Endodermal cell (in vitro differentiated cells): ENCODE data around the gene HDDC3. TPM values are rescaled to one million over a fixed set of nuclear protein-coding genes. Genes with fewer than 3 reads are reported as not detected.

Source experiments
- DNase-seq: peaks from one replicate; pipeline ENCODE4 v3.0.0-alpha.2; 2017
- H3K27ac ChIP-seq: 2 replicates; pipeline ENCODE4 v1.5.1; 2013; ENCODE audit warnings: mild to moderate bottlenecking, low read depth, low read length, moderate library complexity
- H3K27me3 ChIP-seq: 2 replicates; pipeline ENCODE4 v1.6.1; 2013; ENCODE audit warnings: mild to moderate bottlenecking, low read length, moderate library complexity; ENCODE audit not compliant: insufficient read depth, control insufficient read depth, poor library complexity, severe bottlenecking
- H3K36me3 ChIP-seq: 2 replicates; pipeline ENCODE4 v1.7.0; 2013; ENCODE audit warnings: mild to moderate bottlenecking, low read length, moderate library complexity; ENCODE audit not compliant: control insufficient read depth, insufficient read depth
- H3K4me1 ChIP-seq: one replicate; pipeline ENCODE4 v1.7.0; 2013; ENCODE audit warnings: low read length; ENCODE audit not compliant: control insufficient read depth, insufficient read depth
- H3K4me3 ChIP-seq: 2 replicates; pipeline ENCODE4 v1.5.1; 2013; ENCODE audit warnings: mild to moderate bottlenecking, low read length, moderate library complexity
- H3K9ac ChIP-seq: 2 replicates; pipeline ENCODE4 v1.6.1; 2013; ENCODE audit warnings: mild to moderate bottlenecking, low read length, moderate library complexity; ENCODE audit not compliant: poor library complexity, severe bottlenecking; ENCODE audit errors: extremely low read depth
- H3K9me3 ChIP-seq: 2 replicates; pipeline ENCODE4 v1.6.1; 2013; ENCODE audit warnings: mild to moderate bottlenecking, low read length, moderate library complexity; ENCODE audit not compliant: control insufficient read depth
- H3K27ac Mint-ChIP-seq: 2 replicates; pipeline ENCODE4 v1.8.0; 2020; ENCODE audit warnings: mixed read lengths
- H3K27me3 Mint-ChIP-seq: 2 replicates; pipeline ENCODE4 v1.8.0; 2021; ENCODE audit warnings: mild to moderate bottlenecking, mixed read lengths; ENCODE audit not compliant: insufficient read depth
- H3K36me3 Mint-ChIP-seq: 2 replicates; pipeline ENCODE4 v1.8.0; 2020; ENCODE audit warnings: low read depth, mixed read lengths
- H3K4me1 Mint-ChIP-seq: 2 replicates; pipeline ENCODE4 v1.8.0; 2020; ENCODE audit warnings: mixed read lengths
- H3K4me3 Mint-ChIP-seq: 2 replicates; pipeline ENCODE4 v1.8.0; 2020; ENCODE audit warnings: mild to moderate bottlenecking, moderate library complexity, mixed read lengths
- H3K9me3 Mint-ChIP-seq: 2 replicates; pipeline ENCODE4 v1.8.0; 2020; ENCODE audit warnings: mild to moderate bottlenecking, mixed read lengths
- CTCF ChIP-seq: fragments of 200-600 bp; sonication (generic); conservative IDR thresholded peaks from 2 replicates; pipeline ENCODE4 v1.5.0; 2021; ENCODE audit warnings: antibody characterized with exemption, mild to moderate bottlenecking
- WGBS, 2 experiments: methylation state at CpG; one replicate each; pipeline versions ENCODE4 v1.1.5 to v1.1.7; 2013; ENCODE audit warnings: missing lambda C conversion rate in 2 of 2, mixed read lengths in 1 of 2; ENCODE audit not compliant: insufficient coverage in 1 of 2, insufficient read length in 1 of 2; 5-methylcytosine and 5-hydroxymethylcytosine counted together
- total RNA-seq, 2 donors: library from RNA; stranded (reverse); fragmentation: NEBNext Ultra II Directional in 1 of 2; extraction: Animal tissue kit (Norgen Biotek cat#: 25700) in 1 of 2; gene quantifications; 2 replicates in 1 of 2; 3 replicates in 1 of 2; pipeline ENCODE4 v1.2.1, GENCODE V29; 2021

Gene HDDC3
- total RNA-seq, 2 donors from 2014 or later = 15.3 to 21.5 TPM

DNA sequence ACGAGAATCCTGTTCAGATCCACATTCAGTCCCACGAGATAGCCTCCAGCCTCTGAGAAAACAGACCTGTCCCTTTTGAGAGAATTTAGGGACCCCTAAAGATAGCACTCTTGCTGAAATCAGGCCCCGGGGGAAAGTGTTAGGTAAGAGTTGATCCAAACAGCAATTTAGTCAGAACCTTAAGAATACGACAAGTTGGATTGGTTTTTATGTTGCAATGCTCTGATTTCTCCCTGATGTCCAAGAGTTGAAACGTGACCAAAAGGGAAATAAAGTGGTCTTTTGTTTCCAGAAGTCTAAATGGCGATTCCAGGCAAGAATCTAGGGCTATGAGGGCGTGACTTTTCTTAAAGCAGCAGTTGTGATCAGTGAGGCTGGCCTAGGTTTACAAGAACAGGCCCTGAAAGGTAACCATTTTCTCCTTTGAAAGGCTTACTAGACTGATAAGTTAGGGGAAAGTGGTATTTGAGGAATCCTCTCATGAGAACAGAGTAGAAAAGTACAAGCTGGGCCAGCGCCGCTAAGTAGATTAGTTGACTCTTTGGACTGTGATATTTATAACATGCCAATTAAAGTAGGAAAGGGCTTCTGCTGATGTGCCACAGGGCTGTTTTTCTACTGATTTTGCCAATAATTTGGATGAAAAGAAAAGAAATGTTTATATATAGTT is 24.4 kb downstream of the HDDC3 start:
- Mint-ChIP-seq H3K4me1 (peaks cover 5% of the 10 kb centered on the region), H3K27ac (no peak overlapping the region)

DNA sequence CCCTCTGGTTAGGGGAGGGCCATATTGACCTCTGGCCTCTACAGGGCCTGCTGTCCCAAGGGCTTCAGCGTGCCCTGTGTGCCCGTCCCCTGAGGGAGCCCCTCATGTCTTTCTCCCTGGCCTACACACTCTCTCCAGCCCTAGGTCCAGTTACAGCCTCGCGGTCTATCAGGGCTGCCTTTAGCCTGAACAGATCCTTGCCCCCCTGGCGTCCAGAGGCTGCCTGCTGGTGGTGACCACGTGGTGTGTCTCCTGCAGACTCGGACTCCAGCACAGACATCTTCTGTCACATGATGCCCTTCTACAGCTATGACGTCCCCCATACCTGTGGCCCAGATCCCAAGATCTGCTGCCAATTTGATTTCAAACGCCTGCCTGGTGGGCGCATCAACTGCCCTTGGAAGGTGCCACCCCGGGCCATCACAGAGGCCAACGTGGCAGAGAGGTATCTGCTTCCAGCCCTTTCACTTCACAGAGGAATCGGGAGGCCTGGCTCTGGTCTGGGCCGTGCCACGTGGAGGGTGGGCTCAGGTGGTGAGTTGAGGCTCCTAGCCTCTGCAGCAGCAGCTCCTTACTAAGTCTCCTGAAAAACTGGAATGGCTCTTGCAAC is 25.2 kb downstream of the HDDC3 start:
- H3K27ac Mint-ChIP-seq = no peak overlapping the region
- no peaks in the 10 kb centered on the region for H3K27me3 Mint-ChIP-seq
- no peak for DNase-seq
- no peak overlapping the region for H3K4me3 Mint-ChIP-seq
- Histone ChIP-seq H3K27ac (no peak overlapping the region), H3K4me3 (no peak overlapping the region), H3K4me1 (peaks cover 7% of the 10 kb centered on the region), H3K27me3 (no peaks in the 10 kb centered on the region), H3K9me3 (no peaks in the 10 kb centered on the region), H3K36me3 (peaks cover 48% of the 10 kb centered on the region), H3K9ac (no peak overlapping the region)
- H3K36me3 Mint-ChIP-seq = peaks cover 36% of the 10 kb centered on the region
- peaks cover 5% of the 10 kb centered on the region for H3K4me1 Mint-ChIP-seq
- 88 to 89% methylated on average over 12 to 15 of the region's 15 CpGs for WGBS, 2 experiments
- H3K9me3 Mint-ChIP-seq = no peaks in the 10 kb centered on the region
- no peak for TF ChIP-seq CTCF

More for the DNA sequence above, 24.4 kb downstream of the HDDC3 start:
- H3K9me3 Mint-ChIP-seq = no peaks in the 10 kb centered on the region
- Histone ChIP-seq H3K27ac (no peak overlapping the region), H3K9ac (no peak overlapping the region), H3K27me3 (no peaks in the 10 kb centered on the region), H3K4me1 (peaks cover 7% of the 10 kb centered on the region), H3K36me3 (peaks cover 53% of the 10 kb centered on the region), H3K9me3 (no peaks in the 10 kb centered on the region), H3K4me3 (no peak overlapping the region)
- DNase-seq = no peak
- no peaks in the 10 kb centered on the region for H3K27me3 Mint-ChIP-seq
- no peak overlapping the region for H3K4me3 Mint-ChIP-seq
- 89 to 95% methylated on average over 9 of the region's 9 CpGs for WGBS, 2 experiments
- no peak for TF ChIP-seq CTCF
- H3K36me3 Mint-ChIP-seq = peaks cover 38% of the 10 kb centered on the region

- H3K36me3 ChIP-seq = peaks cover 47% of the 10 kb centered on the region
- Mint-ChIP-seq H3K27me3 (no peaks in the 10 kb centered on the region), H3K4me3 (no peak overlapping the region), H3K9me3 (no peaks in the 10 kb centered on the region), H3K36me3 (peaks cover 36% of the 10 kb centered on the region), H3K4me1 (peaks cover 13% of the 10 kb centered on the region), H3K27ac (no peak overlapping the region)
- TF ChIP-seq CTCF = no peak
- no peaks in the 10 kb centered on the region for H3K27me3 ChIP-seq
- DNase-seq = no peak
- 94 to 96% methylated on average over 8 to 11 of the region's 11 CpGs for WGBS, 2 experiments
- peaks cover 7% of the 10 kb centered on the region for H3K4me1 ChIP-seq
- no peak overlapping the region for H3K9ac ChIP-seq
- no peak overlapping the region for H3K27ac ChIP-seq
- H3K4me3 ChIP-seq = no peak overlapping the region
- no peaks in the 10 kb centered on the region for H3K9me3 ChIP-seq
Observed at GRCh38 chr15:90906181-90906849, 26.0 kb downstream of the HDDC3 start.
